Right lung (tissue), 5 donors: ENCODE data around the gene SNX9. TPM values are rescaled to one million over a fixed set of nuclear protein-coding genes. Genes with fewer than 3 reads are reported as not detected.
"Not testable (repeated sequence)": the region's sequence is repeated elsewhere in the genome, so short reads cannot be mapped to it uniquely, and the experiment has no call there.

ENCODE experiments used
- DNase-seq, 2 donors: peaks; one replicate each; pipeline ENCODE4 v3.0.0-alpha.2; 2013
- polyA plus RNA-seq, 5 donors: library from polyadenylated mRNA; unstranded; fragments of 120-200 nt; gene quantifications; one replicate each; pipeline versions ENCODE4 v1.2.1 to v1.2.3, GENCODE V29; 2013; ENCODE audit warnings: inconsistent platforms in 1 of 5, low replicate concordance in 1 of 5; ENCODE audit not compliant: insufficient read length in 5 of 5, insufficient read depth in 1 of 5

The SNX9 gene
- polyA plus RNA-seq, 5 donors: 36.2 to 46.5 (median 37.8) TPM

GRCh38 chr6:157884756-157885155 is 61.7 kb downstream of the SNX9 start:
- no peak for DNase-seq

DNA sequence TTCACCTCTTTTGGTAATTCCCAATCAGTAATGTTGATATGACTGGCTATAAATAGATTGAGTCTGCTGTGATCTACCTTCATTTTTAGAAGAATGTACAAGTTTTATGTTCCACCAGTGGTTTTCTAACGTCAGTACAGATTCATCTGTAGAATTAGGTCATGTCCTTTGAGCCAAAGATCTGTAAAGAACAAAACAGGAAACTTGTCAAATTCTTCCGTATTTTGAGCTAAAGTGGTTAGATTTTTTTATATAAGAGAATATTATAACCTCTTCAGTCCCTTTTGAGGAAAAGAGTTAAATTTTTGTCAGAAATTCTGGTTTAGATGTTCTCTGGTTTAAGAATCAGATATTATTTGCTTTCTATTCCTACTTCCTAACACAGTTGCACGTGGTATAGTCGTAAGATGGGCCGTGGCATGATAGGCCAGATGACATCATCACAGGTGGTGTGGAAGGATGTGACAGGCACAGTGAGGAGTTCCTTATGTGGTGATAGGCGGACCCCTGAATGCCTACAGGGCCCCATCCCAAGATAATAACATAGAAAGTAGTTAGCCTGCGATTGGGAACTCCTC is 62.3 kb downstream of the SNX9 start:
- no peak for DNase-seq

DNA sequence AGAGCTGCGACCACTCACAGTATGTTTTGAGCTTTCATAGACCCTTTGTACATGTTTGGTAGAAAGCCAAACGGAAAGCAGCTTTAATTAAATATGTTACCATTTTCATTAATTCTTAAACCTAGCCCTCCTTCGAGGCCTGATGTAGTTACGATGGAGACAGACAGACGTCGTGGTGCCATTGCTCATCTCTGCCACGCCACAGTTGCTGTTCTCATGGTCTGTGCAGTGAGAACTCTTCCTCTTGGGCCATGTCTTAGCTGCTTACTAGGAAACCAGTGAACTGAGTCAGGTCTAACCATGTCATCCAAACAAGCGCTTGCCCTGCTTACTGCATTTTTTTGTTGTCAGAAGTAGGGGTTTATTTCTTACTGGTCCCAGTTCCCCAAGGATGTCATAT is 62.8 kb downstream of the SNX9 start:
- no peak for DNase-seq

DNA sequence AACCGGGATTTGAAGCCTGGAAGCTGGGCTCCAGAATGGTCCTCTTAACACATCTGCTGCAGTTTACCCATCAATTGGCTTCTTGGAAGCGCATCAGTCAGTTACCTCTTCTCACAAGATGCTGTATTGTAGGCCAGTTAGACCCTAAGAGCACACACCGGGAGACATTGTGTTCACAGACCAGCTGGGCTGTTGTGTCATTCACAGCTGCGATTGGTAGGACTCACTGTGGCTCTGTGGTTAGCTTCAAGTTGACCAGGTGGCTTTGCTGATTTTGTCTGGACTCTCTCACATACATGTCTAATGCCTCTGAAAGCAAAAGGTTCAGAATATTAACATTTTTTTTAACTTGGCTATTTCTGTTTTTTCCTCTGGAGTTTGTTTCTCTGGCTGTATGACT is 64.8 kb downstream of the SNX9 start:
- DNase-seq: no peak

DNA sequence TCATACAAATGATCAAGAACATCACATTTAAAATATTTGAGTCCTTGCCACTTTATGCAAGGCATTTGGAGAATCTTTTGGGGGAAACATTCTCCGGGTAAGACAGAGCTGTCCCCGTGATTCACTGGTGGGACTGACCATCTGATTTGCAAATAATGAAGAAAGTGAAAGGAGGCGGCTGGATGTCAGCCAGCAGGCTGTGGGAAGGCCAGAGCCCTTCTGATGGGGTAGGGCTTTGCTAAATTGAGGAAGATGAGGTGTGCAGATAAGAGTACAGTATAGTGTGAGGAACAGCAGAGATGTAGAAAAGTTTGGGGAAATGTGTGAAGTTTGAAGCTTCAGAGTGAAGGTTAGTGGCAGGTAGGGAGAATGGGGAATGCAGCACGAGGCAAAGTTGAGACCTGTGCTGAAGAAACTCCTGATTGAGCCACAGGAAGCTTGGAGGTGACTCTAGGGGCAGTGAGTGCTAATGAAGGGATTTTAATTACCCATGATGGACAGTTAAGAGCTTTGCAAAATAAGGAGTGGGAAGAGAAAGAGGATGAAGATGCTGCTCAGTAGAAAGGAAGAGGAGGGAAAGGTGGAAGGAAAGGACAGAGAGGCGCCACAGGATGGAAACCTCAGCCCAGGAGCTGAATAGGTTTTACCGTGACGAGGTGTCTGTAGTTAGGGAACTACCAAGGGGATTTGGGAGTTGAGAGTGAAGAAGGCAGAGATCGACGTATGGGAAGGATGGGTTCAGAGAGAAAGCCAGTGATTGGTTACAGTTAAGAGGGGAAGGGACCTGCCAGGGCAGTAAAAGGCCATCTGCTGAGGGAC is 68.7 kb downstream of the SNX9 start:
- DNase-seq: no peak

DNA sequence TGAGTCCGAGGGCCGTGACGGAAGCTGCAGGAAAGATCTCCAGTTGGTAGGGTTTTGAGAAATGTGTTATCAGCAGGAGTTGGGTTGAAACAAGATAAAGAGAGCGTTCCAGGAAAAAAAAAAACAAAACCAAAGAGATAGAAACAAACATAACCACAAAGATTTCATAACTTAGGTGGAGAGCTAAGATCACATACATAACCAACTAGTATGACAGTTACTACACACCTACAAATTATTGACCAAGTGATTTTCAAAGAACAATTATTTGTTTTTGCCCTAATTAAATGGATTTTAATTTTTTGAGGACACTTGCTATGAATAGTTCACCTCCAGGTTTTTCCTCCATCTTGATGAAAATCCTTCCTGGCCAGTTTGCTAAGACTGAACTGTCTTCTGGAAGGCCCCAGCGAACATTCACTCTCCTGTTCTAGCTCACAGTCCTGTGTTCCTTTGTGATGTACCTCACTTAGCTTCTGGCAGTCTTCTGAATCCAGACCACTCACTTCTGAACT is 69.4 kb downstream of the SNX9 start:
- DNase-seq: no peak

GRCh38 chr6:157893238-157893637 is 70.2 kb downstream of the SNX9 start:
- no peak for DNase-seq

- DNase-seq: no peak
Observed at GRCh38 chr6:157895585-157895984, 72.5 kb downstream of the SNX9 start.

DNA sequence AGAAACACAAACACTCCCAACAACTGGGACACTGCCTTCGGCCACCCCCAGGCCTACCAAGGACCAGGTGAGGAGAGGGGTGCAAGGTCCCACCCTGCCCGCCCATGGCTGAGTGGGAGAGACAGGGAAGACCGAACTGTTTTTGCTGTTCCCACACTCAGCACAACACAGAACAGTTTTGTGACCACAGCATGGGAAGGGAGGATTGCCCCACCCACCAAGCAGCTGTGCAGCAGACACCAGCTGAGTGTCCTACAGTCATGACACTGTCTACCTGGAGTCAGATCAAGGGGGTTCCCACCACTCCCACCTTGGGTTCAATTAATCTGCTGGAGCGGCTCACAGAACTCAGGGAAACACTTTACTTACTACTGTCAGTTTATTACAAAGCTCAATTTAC is 73.9 kb downstream of the SNX9 start:
- DNase-seq: no peak

DNA sequence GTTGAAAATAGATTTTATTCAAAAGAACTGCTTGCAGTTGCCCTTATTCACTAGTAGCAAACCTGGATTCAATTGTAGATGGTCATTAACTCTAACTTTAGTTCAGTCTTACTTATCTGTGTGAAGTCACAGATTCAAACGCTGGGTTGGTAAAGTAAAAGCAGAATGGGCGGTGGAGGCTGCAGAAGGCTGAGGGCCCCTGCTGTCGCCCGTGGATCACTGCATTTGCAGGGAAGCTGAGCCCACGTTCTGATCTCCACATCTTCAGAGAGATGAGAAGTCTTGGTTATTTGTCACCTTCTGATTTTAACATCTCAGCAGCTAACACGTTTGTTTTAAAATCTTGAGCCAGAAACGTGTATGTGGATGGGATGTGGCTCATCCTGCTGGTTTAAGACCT is 75.1 kb downstream of the SNX9 start:
- no peak for DNase-seq

DNA sequence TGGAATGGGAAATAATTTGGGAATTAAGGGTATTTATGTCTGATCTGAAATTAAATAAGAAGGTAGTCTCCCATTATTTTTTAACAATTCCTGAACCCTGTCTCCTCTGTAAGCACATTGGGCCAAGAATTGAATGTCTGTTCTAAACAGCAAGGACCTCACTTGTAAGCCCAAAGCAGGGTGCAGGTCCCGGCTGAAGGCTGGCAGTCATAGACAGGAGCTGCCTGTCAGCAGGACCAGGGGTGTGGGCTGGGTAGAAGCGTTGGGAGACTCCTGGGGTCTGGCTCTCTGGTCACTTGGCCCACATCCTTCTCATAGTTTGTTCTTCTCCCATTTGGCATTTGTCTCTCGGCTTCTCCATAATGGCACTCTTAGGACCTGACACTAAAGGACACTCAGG is 75.6 kb downstream of the SNX9 start:
- no peak for DNase-seq

- not testable (repeated sequence) for DNase-seq
Observed at GRCh38 chr6:157900262-157900661, 77.2 kb downstream of the SNX9 start.

DNA sequence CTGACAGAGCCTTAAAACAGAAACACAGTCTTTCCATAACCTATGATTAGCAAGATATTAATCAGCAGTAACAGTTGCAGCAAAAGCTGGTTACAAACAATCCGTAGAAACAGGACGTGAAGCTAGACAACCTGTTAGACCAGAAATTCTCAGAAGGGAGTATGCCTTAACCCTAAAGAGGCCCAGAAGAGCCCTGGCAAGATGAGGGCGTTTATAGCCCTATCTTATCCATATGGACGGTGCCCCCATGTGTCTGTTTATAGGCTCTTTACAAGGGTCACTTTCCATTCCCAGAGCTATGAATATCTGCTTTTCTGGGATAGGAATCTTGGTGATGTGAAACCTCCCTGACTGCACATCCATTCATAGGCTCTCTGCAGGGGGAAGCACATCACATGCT is 77.7 kb downstream of the SNX9 start:
- DNase-seq: not testable (repeated sequence)

DNA sequence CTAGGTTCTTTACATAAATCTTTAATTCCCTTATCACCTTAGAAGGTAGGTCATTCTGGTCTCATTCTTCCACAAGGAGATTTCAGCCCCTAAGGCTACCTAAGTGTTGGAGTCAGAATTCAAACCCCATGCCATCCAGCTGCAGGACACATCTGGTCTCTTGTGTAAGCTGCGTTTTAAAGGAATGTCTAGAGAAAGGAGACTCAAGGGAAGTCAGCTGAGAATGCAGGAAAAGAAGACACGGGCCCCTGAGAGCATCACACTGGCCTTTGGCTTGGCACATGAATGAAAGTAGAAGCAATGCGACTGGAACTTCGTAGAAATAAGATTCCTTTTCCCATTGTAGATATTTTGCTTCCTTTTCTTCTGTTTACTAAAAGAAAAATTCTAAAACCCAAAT is 82.0 kb downstream of the SNX9 start:
- DNase-seq: no peak

DNA sequence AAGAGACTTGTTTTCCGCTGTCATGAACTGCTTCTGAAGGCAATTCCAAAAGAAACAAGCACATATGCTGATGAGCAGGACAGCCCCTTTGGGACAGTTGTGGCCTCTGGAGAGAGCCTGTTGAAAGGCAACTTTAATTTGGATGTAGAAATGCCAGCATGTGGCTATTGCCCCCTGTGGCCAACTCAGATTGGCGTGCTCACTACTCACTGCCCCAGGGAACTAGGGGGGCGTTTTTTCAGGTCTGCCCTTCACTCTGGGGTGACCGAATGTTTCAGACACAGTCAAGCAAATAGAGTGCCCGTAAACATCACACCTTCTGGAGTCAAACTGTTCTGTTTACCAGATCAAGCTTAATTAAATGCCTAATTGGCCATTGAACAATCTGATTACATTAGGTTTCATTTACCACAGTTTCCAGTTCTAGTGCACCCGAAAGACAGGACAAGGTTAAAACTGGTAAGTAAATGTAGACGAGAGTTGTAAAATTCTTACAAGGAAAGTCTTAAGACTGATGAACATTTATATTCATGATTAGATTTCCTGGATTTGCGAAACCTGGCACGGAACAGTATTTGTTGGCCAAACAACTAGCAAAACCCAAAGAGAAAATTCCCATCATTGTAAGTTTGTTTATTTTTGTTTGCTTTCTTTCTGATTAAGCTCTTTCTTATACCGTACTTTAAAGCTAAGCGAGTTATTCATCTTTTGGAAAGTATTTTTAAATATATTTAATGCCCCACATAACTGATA is 82.7 kb downstream of the SNX9 start:
- DNase-seq: no peak

- no peak for DNase-seq
Observed at GRCh38 chr6:157906537-157907061, 83.6 kb downstream of the SNX9 start.

DNA sequence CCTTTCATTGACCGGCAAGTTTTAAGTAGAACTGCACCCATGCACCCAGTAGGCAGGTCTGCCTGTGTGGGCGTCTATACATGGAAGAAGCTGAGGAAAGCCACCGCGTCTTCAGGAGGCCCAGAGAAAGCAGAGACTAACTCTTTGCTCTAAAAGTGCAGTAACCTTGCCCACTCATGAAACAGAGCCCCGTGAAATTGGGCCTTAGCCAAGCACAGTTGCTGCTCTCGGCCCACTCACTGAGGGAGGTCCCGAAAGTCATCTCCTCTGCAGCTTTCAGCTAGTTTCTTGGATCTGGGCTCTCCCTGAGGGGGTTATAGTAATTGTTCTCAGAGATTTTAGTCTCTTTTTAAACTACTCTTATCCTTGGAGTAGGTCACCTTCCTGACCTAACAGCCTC is 84.6 kb downstream of the SNX9 start:
- no peak for DNase-seq

DNA sequence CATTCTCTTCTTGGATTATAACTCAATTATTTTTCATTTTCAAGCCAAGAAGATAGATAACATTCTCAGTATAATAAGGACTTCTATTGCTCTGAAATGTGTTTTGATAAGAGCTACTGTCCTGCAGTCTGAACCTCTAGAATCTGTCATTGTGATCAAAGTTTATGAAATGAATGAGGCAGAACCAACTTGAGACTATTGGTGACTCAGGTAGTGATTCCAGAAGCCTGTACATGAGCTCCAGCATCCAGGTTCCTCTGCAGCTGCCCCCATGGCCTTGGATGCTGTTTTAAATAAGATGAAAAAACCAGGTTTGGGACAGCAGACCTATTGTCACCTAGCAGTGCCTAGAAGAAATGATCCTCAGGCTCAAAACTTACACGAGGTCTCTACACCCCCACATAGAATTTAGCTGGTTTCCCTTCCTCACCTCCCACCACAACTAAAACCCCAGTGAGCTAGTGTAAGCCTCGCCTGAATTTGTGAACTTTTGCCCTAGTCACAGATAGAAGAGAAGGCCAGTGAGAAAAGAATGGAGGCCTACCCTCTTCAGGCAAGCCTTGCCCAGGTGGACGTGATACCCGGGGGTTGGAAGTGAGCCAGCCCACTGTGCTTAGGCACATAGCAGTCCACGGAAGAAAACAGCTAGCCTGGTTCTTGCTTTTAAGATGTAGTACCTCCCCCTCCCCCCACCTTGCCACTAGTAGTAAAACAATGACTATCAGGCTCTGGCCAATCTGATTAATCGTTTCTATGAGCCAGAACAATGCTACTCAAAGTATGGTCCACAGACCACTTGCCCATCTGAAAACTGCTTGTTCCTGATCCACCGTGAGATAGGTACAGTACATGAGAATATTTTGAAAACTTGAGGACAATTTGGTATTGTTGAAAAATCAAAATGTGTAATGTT is 85.6 kb downstream of the SNX9 start:
- no peak for DNase-seq

- no peak for DNase-seq
Observed at GRCh38 chr6:157909282-157909664, 86.2 kb downstream of the SNX9 start.

- no peak for DNase-seq
Observed at GRCh38 chr6:157911278-157911677, 88.2 kb downstream of the SNX9 start.

- DNase-seq: no peak
Observed at GRCh38 chr6:157911786-157912185, 88.7 kb downstream of the SNX9 start.
